ENCODE data around the gene CNTNAP2.
"Not testable (repeated sequence)": the region's sequence is repeated elsewhere in the genome, so short reads cannot be mapped to it uniquely, and the experiment has no call there.

CNTNAP2 gene

GRCh38 chr7:146889806-146890555, 773.4 kb downstream of the CNTNAP2 start:
- no peak for DNase-seq (ENCODE audit: low spot score)

DNA sequence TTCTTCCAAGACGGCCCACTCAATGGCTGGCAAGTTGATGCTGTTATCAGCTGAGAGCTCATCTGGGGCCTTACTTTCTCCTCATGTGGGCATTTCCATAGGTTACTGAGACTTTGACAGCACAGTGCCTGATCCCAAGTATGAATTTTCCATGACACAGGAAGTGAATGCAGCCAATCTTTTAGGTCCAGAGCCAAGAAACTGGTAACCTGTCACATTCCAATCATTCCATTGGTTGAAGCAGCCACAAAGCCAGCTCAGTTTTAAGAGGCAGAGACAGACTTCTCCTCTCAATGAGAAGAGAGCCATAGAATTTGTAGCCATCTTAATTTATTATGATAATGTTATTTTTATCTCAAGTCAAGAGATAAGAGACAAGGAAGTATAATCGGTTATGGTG, 775.5 kb downstream of the CNTNAP2 start:
- no peak for DNase-seq (ENCODE audit: low spot score)

DNA sequence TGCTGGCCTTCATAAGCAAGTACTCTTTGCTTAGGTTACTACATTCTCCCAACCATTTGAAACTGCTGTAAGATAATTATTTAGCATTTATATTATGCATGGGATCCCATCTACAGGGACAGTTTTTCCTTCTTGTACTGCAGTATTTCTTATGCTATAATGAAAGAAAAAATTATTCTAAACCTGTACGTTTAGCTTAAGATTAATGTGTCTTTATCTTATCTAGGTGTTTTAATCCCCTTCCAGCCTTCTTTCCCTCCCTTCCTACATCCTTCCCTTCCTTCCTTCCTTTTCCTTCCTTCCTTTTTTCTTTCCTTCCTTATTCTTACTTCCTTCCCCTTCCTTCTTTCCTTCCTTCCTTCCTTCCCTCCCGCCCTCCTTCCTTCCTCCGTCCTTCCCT, 778.3 kb downstream of the CNTNAP2 start:
- no peak for DNase-seq (ENCODE audit: low spot score)

DNA sequence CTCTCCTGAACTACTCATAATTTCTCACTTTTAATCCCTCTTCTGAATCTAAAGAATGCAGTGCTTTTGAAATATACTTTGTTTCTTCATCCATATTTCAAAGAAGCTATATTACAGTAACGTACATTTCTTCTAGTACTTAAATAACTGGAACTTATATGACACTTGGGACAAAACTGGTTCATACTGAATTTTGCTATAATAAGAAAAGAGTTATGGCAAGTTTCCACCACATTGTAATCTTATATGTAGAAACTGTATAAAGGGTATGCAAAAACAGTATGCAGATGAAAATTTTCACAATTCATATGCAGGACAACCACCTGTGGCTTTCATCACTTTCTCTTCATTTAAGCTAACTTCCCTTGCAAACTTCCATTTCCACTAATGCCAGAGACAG, 785.7 kb downstream of the CNTNAP2 start:
- DNase-seq (ENCODE audit: low spot score), result no peak

- DNase-seq (ENCODE audit: low spot score), result no peak
Measured at GRCh38 chr7:146902728-146903127, 786.1 kb downstream of the CNTNAP2 start.

GRCh38 chr7:146905746-146906145, 789.1 kb downstream of the CNTNAP2 start:
- DNase-seq (ENCODE audit: low spot score), result not testable (repeated sequence)

DNA sequence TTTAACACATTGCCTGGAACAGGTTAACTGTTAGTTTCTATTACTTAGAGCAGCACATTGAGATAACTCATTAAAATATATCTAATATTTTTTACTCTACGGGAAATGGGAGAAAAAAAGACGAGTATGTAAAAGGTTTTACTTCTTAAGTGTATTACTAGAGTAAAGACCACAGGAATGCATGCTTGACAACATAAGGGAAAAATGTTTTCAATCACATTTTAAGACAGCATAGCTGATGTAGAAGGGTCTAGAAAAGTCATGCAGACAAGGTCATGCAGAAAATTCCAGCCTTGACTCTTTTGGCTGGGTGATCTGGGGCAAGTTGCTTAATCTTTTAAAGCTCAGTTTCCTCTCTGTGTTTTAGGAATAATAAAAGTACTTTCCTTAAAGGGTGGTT, 806.2 kb downstream of the CNTNAP2 start:
- no peak for DNase-seq (ENCODE audit: low spot score)

DNA sequence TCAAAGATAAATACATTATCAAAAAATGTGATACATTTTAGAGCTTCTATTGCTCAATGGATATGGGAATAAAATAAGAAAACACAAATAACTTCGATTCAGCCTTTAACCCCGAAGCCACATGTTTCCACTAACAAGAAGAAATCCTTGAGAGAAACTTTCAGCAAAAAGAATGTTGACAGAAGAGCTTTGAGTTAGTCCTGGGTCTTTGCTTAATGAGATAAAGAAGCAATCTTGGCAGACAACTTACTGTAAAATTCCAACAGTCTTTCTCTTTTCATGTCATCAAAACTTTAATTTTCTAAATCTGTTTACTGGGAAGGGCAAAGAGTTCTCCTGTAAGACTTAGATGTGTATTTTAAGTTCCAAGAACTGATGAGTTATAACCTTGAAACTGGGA, 810.2 kb downstream of the CNTNAP2 start:
- no peak for DNase-seq (ENCODE audit: low spot score)

DNA sequence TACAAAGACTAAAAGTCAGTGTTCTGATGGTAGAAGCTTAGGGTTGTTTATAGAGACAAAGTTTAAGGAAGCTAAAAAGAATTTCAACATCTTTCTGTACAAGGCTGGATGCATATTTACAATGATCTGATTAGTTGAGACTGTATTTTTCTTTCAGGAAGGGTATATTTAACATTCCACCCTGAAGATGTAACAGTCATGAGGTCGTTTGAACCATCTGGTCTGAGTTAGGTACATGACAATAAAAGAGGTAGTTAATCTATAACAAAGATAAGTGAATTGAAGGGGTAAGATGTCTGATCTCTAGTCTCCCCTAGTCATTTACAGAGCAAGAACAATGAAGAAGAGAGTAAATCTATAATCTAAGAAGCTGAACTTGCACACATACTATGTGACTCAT, 821.2 kb downstream of the CNTNAP2 start:
- DNase-seq (ENCODE audit: low spot score), result no peak

DNA sequence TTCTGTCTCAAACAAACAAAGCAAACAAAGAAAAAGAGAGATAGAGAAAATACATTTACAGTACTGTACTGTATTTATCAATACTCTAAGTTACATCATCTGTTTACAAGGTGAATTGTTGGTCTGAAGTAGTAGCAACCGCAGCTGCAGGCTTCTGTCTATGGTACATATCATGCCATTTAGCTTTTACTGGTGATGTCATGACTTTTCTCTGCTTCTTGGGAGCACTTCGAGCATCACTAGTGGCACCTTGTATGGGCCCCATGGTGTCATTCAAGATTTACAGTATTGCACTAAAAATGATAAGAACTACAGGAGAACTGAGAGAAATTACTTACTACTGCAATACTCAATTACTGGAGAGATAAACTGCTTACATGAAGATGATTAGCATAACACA, 826.9 kb downstream of the CNTNAP2 start:
- no peak for DNase-seq (ENCODE audit: low spot score)

- no peak for DNase-seq (ENCODE audit: low spot score)
Measured at GRCh38 chr7:146948703-146949102, 832.1 kb downstream of the CNTNAP2 start.

DNA sequence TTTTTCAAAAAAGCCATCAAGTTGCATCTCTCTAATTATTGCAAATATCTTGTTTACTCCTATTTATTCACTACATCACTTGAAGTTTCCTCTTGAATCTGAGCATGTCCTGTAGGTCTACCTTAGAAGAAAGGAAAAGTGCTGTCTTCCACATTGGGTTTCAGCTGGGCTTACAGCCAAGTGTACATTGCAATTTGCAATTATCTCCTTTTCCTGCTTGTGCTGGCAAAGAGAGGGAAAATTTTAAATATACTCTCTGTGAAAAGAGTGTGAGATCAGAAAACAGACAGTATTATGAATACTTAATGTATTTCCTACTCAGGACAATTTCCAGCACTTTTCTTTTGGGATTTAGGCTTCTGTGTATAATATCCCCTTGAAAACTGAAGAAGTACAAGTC, 839.7 kb downstream of the CNTNAP2 start:
- no peak for DNase-seq (ENCODE audit: low spot score)

- DNase-seq (ENCODE audit: low spot score), result no peak
Measured at GRCh38 chr7:146956853-146957252, 840.3 kb downstream of the CNTNAP2 start.

- no peak for DNase-seq (ENCODE audit: low spot score)
Measured at GRCh38 chr7:146960773-146961391, 844.3 kb downstream of the CNTNAP2 start.

GRCh38 chr7:146961617-146962016, 845.0 kb downstream of the CNTNAP2 start:
- DNase-seq (ENCODE audit: low spot score), result no peak

- no peak for DNase-seq (ENCODE audit: low spot score)
Measured at GRCh38 chr7:146966274-146966673, 849.7 kb downstream of the CNTNAP2 start.

DNA sequence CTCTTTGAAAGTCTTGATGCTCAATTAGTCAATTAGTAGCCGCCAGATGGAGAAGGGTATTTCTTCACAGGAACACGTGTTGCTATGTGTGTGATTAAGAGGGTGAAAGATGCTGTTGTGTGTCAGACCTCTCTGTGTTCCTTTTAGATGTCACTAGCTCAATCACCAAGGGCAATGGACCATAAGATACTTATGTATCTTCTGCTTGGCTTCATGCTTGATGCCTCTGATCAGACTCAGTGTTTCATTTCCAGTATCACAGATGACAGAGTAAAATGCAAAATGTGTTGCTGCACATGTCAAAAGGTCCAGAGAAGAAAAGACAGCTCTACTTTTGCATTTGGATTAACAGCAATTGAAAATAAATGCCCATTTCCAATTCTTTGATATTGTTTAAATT, 865.9 kb downstream of the CNTNAP2 start:
- no peak for DNase-seq (ENCODE audit: low spot score)

- DNase-seq (ENCODE audit: low spot score), result no peak
Measured at GRCh38 chr7:146991596-146991995, 875.0 kb downstream of the CNTNAP2 start.

DNA sequence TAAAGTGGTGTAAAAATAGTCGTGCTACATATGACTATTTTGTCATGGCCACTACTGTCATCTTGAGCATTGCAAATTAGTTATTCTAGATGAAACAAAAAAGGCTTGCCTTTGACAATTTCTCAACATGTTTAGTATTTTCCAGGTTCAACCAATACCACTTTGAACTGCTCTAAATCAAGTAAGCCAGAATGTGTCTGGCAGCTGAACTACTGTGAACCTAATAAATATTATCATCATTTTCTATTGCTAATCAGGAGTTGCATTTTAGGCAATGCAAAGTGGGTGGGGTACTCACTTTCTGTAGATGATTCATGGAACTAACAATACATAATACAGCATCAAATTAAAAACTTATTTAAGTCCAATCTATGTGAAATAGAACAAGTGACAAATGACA, 877.2 kb downstream of the CNTNAP2 start:
- DNase-seq (ENCODE audit: low spot score), result no peak

GRCh38 chr7:147008530-147008929, 891.9 kb downstream of the CNTNAP2 start:
- no peak for DNase-seq (ENCODE audit: low spot score)

DNA sequence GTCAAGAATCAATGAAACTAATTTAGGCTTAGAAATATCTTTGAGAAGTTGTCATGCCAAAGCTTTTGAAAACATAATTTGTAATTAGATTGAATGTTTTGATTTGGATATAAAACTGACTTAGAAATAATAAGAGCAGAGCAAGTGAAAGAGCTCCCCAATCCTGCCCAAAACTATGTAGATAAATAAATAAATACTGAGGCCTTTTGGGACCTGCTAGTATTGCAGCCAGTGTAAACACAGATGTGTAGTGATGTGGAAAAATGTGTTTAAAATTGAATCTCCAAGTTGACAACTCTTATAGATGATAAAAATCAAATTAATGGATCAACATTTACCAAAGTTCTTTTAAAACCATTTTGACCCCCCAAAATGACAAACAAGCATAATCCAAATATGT, 896.1 kb downstream of the CNTNAP2 start:
- DNase-seq (ENCODE audit: low spot score), result no peak

- DNase-seq (ENCODE audit: low spot score), result no peak
Measured at GRCh38 chr7:147013825-147014224, 897.2 kb downstream of the CNTNAP2 start.

DNA sequence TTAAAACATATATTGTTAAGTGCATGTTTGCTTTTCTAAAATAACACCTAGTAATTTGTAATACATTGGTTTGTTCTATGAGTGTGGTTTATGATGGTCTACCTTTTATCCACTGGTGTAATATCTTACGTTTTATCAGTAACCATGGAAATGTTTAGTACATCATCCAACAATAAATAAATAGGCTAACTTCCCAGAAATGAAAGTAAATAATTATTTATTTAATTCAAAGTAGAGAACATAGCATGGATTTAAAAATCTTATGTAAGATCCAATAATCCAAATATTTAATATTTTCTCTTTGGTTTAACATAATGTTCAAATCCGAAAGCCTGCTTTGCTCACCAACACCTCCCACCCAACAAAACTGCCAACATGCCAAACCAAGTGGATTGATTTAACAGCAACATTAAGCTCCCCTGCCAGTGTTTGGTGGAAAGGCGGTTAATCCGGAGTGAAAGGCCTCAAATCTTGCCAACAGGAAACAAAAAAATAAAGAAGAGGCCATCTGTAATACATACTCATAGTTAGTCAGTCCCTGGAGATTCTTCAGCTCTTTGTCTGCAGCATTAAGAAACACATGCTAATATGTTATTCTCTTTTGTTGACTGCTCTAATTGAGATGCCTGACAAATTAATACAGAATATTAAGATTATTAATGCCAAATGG, 897.8 kb downstream of the CNTNAP2 start:
- DNase-seq (ENCODE audit: low spot score), result no peak

Measured in LoVo (cell line).